NCI-H2227 treated with DMSO at 0.1 percent for 48 hours (cell line): Measurements from ENCODE around the gene LAMA2.

Experiments used
- DNase-seq: peaks from one replicate; lab custom pipeline; 2025; lab: John Stamatoyannopoulos, UW

LAMA2 gene

GRCh38 chr6:129211626-129212025 is 328.7 kb downstream of the LAMA2 start:
- no peak for DNase-seq

GRCh38 chr6:129212081-129212480 is 329.1 kb downstream of the LAMA2 start:
- DNase-seq, result no peak

- DNase-seq, result no peak
Measured at GRCh38 chr6:129215246-129215645, 332.3 kb downstream of the LAMA2 start.

- no peak for DNase-seq
Measured at GRCh38 chr6:129215916-129216520, 333.1 kb downstream of the LAMA2 start.

- DNase-seq, result no peak
Measured at GRCh38 chr6:129217701-129218100, 334.8 kb downstream of the LAMA2 start.

GRCh38 chr6:129233458-129234134 is 350.7 kb downstream of the LAMA2 start:
- DNase-seq, result no peak

- no peak for DNase-seq
Measured at GRCh38 chr6:129235167-129236000, 352.4 kb downstream of the LAMA2 start.

GRCh38 chr6:129236001-129236517 is 353.1 kb downstream of the LAMA2 start:
- no peak for DNase-seq

- DNase-seq, result no peak
Measured at GRCh38 chr6:129238991-129239390, 356.1 kb downstream of the LAMA2 start.

GRCh38 chr6:129239825-129240491 is 357.0 kb downstream of the LAMA2 start:
- no peak for DNase-seq

- no peak for DNase-seq
Measured at GRCh38 chr6:129240492-129240853, 357.5 kb downstream of the LAMA2 start.

GRCh38 chr6:129242546-129242945 is 359.6 kb downstream of the LAMA2 start:
- no peak for DNase-seq

GRCh38 chr6:129243377-129243776 is 360.4 kb downstream of the LAMA2 start:
- DNase-seq, result no peak

- DNase-seq, result no peak
Measured at GRCh38 chr6:129248946-129249345, 366.0 kb downstream of the LAMA2 start.

- DNase-seq, result peak; percentile 29
Measured at GRCh38 chr6:129251669-129252376, 368.9 kb downstream of the LAMA2 start.

GRCh38 chr6:129252377-129253071 is 369.6 kb downstream of the LAMA2 start:
- no peak for DNase-seq

- DNase-seq, result no peak
Measured at GRCh38 chr6:129253242-129253641, 370.3 kb downstream of the LAMA2 start.

- no peak for DNase-seq
Measured at GRCh38 chr6:129253727-129254126, 370.8 kb downstream of the LAMA2 start.

- DNase-seq, result no peak
Measured at GRCh38 chr6:129257196-129257595, 374.3 kb downstream of the LAMA2 start.

- DNase-seq, result no peak
Measured at GRCh38 chr6:129262661-129263060, 379.7 kb downstream of the LAMA2 start.

GRCh38 chr6:129263176-129263575 is 380.2 kb downstream of the LAMA2 start:
- no peak for DNase-seq
